ENCODE measurements around the gene FLNB. TPM values are rescaled to one million over a fixed set of nuclear protein-coding genes. Genes with fewer than 3 reads are reported as not detected.
A peak's percentile ranks its signal among the peaks of the same experiment; 100 is the strongest.

FLNB gene
- total RNA-seq, 1 donor from 2014 or later: 52.8 TPM

GRCh38 chr3:58009026-58009748, 965 bp downstream of the FLNB start:
- peak; percentile 61 for DNase-seq (ENCODE audit: low spot score)
- peak; percentile 44 for ATAC-seq

GRCh38 chr3:58009749-58010535, 1.7 kb downstream of the FLNB start:
- peak; percentile 17 for ATAC-seq

GRCh38 chr3:58010562-58010961, 2.3 kb downstream of the FLNB start:
- no peak for ATAC-seq

More at GRCh38 chr3:58009749-58010535, 1.7 kb downstream of the FLNB start:
- peak; percentile 54 for DNase-seq (ENCODE audit: low spot score)

GRCh38 chr3:58011580-58011979, 3.4 kb downstream of the FLNB start:
- ATAC-seq (no peak), DNase-seq (ENCODE audit: low spot score) (no peak)

More at GRCh38 chr3:58010562-58010961, 2.3 kb downstream of the FLNB start:
- no peak for DNase-seq (ENCODE audit: low spot score)

- no peak for ATAC-seq
- DNase-seq (ENCODE audit: low spot score): no peak
These were observed 4.1 kb downstream of the FLNB start for GRCh38 chr3:58012302-58012701.

- ATAC-seq (no peak), DNase-seq (ENCODE audit: low spot score) (no peak)
These were observed 4.9 kb downstream of the FLNB start for GRCh38 chr3:58013099-58013498.

GRCh38 chr3:58013973-58014649, 5.9 kb downstream of the FLNB start:
- ATAC-seq (no peak), DNase-seq (ENCODE audit: low spot score) (no peak)

GRCh38 chr3:58015520-58015915, 7.3 kb downstream of the FLNB start:
- no peak for ATAC-seq
- no peak for DNase-seq (ENCODE audit: low spot score)

GRCh38 chr3:58016710-58017109, 8.5 kb downstream of the FLNB start:
- DNase-seq (ENCODE audit: low spot score): no peak
- ATAC-seq: no peak

- ATAC-seq: no peak
- DNase-seq (ENCODE audit: low spot score): no peak
These were observed 10.9 kb downstream of the FLNB start for GRCh38 chr3:58018892-58019742.

- no peak for ATAC-seq
These were observed 12.5 kb downstream of the FLNB start for GRCh38 chr3:58020783-58021071.

GRCh38 chr3:58021072-58021959, 13.1 kb downstream of the FLNB start:
- peak; percentile 2 for ATAC-seq
- no peak for DNase-seq (ENCODE audit: low spot score)

More at GRCh38 chr3:58020783-58021071, 12.5 kb downstream of the FLNB start:
- DNase-seq (ENCODE audit: low spot score): no peak

- DNase-seq (ENCODE audit: low spot score): peak; percentile 57
- ATAC-seq: peak; percentile 60
These were observed 13.7 kb downstream of the FLNB start for GRCh38 chr3:58021962-58022361.

GRCh38 chr3:58022490-58022889, 14.3 kb downstream of the FLNB start:
- no peak for DNase-seq (ENCODE audit: low spot score)

GRCh38 chr3:58023531-58023930, 15.3 kb downstream of the FLNB start:
- ATAC-seq (no peak), DNase-seq (ENCODE audit: low spot score) (no peak)

More at GRCh38 chr3:58022490-58022889, 14.3 kb downstream of the FLNB start:
- ATAC-seq: no peak

- ATAC-seq: no peak
These were observed 17.2 kb downstream of the FLNB start for GRCh38 chr3:58025406-58025805.

GRCh38 chr3:58025837-58026569, 17.8 kb downstream of the FLNB start:
- ATAC-seq (peak; percentile 78), DNase-seq (ENCODE audit: low spot score) (peak; percentile 56)

More at GRCh38 chr3:58025406-58025805, 17.2 kb downstream of the FLNB start:
- no peak for DNase-seq (ENCODE audit: low spot score)

GRCh38 chr3:58026598-58026997, 18.4 kb downstream of the FLNB start:
- ATAC-seq (peak; percentile 26), DNase-seq (ENCODE audit: low spot score) (no peak)
